ENCODE results near the gene SUPT4H1.

DNA sequence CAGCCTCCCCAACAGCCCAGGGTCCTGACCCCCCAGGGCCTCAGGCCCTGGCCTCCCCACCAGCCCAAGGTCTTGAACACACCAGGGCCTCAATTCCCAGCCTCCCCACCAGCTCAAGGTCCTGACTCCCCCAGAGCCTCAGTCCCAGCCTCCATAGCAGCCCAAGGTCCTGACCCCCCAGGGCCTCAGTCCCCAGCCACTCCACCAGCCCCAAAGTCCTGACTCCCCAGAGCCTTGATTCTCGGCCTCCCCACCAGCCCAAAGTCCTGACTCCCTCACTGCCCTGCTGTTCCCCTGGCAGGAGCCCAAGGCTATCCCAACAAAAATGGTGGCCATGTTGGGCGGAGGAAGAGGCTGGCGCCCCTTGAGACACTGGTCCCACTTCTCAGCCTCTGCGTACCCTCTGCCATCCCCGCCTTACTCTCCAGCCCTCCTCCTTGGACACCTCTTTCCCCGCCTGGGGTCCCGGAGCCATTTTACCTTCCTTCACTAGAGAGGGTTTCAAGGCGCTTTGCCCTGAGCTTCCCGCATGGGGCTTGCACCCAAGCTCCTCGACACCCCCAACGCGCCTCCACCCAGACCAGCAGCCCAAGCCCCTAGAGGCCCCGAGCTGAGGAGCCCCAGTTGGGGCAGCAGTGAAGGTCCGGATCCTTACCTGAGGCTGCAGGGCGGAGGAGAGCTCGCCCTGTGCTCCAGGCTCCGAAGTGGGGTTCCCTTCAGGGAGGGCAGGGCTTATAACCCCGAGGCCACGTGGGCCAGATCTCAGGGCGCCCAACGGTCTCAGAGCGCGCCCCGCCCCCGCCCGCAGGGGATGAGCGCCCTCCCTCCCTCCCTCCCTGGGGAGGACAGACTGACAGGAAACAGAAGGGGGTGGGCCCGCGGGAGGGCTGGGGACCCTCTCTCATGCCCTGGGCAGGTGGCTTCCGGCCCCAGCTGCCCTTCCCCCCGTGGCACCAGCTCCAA lies 19.9 kb downstream of the SUPT4H1 start:
- TF ChIP-seq EZH2 (IDR thresholded peaks at IDR 0.05; ENCODE audit: low read length) (no peak), CTCF (optimal IDR thresholded peaks at IDR 0.05 in 1 of 3, IDR thresholded peaks at IDR 0.05 in 1 of 3, conservative IDR thresholded peaks at IDR 0.05 in 1 of 3; ENCODE audit: extremely low read depth in 1 of 3, insufficient read depth in 2 of 3, low read length in 3 of 3) (no peak)
